CD4-positive, alpha-beta T cell treated with Interleukin-17A for 1 hour (primary cell): Measurements from ENCODE around the gene ACCSL.

Source experiments
- DNase-seq: peaks from one replicate; pipeline ENCODE4 v3.0.0-alpha.2; 2020

Gene ACCSL

DNA sequence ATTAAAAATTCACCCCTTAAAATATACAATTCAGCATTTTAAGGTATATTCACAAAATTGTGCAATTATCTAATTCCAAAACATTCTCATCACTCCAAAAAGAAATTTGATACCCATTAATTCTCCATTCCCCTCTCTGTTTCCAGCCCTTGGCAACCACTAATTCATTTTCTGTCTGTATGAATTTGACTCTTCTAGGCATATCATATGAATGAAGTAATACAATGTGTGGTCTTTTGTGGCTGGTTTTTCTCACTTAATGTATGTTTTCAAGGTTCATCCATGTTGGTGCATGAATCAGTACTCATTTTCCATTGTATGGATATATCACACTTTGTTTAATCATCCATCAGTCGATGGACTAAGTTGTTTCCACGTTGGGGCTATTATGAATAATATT lies 29.0 kb upstream of the ACCSL start:
- no peak for DNase-seq

GRCh38 chr11:44024977-44025376 lies 22.8 kb upstream of the ACCSL start:
- DNase-seq, result no peak

GRCh38 chr11:44025727-44026126 lies 22.1 kb upstream of the ACCSL start:
- DNase-seq, result no peak

- no peak for DNase-seq
These were observed 19.4 kb upstream of the ACCSL start for GRCh38 chr11:44028401-44028800.

DNA sequence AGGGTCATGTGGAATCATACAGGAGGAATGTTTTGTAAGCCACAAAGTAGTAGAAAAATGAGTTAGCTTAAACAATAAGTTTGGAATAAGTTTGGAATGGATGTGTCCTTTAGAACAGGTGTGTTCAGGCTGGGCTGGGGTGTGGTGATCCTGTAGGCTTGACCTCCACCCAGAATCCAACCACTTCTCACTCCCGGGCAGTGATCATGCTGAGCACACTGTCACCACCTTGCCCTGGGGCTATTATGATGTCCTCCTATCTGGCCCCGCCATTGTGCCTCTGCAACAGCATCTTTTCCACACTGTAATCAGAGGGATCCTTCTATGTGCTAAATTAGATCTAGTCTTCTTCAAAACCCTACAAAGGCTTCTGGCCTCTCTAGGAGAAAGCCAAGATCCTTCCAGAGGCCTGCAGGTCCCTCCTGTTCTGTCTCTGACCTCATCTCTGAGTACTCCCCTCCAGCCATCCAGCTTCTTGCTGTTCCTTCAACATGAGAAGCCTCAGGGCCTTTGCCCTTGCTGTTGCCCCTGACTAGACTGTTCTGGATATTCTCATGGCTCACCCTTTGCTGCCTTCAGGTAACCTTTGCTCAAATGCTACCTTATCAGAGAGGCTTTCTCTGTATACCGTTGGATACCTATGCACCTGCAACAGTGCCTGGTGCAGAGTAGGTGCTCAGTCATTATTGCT lies 18.8 kb upstream of the ACCSL start:
- DNase-seq, result no peak

DNA sequence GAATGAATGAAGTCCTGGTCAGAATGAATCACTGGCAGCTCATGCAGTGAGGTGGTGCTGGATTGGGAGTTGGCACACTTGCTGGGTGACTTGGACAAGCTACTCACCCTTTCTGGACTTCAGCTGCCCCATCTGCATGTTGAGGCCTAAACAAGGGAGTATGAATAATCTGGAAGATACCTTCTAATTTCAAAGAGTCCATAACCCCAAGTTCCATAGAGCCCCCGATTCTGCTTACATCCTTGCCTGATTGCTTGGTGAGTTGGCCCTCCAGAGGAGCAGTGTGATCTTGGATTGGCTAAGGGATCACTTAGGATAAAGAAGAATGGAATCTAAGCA lies 18.3 kb upstream of the ACCSL start:
- no peak for DNase-seq

- no peak for DNase-seq
These were observed 17.5 kb upstream of the ACCSL start for GRCh38 chr11:44029977-44030911.

GRCh38 chr11:44030996-44031395 lies 16.8 kb upstream of the ACCSL start:
- DNase-seq, result no peak

DNA sequence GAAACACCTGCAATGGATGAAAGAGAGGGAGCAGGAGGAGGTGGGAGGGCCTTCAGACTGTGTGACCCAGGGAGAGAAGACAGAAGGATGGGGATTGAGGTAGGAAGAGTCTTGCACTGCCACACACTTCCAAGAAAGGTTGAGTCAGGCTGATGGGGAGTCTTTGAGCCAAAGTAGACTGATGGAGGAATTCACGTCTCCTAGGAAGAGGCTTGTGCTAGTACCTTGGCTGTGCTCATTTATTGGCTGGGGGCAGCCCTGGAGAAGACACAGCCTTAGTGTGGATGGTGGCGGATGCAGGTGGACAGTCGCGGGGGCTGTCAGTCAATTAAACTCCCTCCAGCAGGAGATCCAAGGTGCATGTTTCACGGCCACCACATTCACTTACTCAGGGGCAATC lies 16.2 kb upstream of the ACCSL start:
- DNase-seq, result no peak

GRCh38 chr11:44032299-44033085 lies 15.3 kb upstream of the ACCSL start:
- DNase-seq, result no peak

- DNase-seq, result no peak
These were observed 14.3 kb upstream of the ACCSL start for GRCh38 chr11:44033411-44033850.

DNA sequence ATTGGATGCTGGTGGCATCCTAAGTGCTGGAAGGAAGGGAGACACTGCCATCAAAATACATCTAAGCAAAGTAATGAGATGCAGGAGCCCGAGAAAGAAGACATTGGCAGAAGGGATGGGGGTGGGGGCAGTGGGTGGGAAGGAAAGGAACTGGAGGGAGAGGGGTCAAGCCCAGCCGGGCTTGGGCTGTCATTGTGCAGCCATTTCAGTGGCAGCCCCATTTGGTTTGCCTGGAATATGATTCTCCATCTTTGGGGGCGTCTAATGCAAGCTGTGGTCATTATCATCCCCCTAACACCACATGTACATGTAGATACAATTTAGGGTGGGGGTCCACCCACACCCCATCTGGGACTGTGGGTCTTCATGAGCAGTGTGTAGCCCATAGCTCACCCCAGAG lies 13.9 kb upstream of the ACCSL start:
- DNase-seq, result no peak

DNA sequence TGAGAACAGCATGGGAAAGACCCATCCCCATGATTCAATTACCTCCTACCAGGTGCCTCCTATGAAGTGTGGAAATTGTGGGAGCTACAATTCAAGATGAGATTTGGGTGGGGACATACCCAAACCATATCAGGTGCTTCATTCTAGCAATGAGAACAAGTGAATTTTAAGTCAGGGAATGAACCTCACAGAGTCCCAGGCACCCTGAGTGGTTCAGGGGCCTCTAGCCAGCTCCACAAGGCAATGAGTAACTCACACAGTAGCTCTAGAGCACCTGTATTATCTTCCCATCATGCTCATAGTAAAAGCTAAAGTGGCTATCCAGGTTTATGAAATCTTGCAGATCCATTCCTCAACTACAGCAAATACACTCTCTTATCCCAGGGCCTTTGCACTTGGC lies 13.1 kb upstream of the ACCSL start:
- DNase-seq, result no peak

DNA sequence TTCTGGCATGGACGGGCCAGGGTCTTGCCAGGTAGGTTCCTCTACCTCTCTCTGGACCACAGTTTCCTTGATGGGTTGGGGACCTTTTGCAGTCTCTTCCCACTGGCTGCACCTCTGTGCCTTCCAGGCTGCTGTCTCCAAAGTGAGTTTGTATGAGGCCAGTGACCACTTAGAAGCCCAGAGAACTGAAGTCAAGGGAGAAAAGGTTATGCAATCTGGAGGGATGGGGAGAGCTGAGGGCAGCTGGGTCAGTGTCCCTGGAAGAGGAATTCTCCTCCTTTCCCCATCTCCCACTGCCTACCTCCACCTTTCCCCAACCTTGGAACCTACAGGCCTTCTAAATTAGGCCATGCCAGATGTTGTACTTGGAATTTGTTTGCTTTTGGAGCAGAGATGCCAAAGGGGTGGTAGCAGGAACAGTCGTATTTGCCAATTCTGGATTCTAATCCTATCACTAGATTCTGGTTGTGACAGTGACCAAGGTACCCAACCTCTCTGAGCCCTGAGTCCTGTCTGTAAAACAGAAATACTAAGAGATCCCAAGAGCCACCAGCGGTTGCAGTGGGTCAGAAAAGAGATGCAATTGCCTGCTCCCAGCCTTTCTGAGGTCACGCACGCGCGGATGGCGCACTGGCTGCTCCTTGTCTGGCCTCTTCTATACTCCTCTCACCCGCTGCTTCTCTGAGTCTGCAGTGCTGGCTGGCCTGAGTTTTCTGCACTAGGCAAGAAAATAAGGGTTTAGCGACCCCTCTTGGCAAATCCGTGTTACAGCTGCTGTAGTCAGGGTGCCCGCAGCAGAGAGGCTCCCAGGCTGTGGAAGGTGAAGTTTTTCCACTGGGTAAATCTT lies 10.7 kb upstream of the ACCSL start:
- DNase-seq, result peak; percentile 29

GRCh38 chr11:44037658-44037998 lies 10.2 kb upstream of the ACCSL start:
- DNase-seq, result no peak

GRCh38 chr11:44043157-44043556 lies 4.6 kb upstream of the ACCSL start:
- DNase-seq, result no peak

- no peak for DNase-seq
These were observed 1.6 kb upstream of the ACCSL start for GRCh38 chr11:44046182-44046581.

DNA sequence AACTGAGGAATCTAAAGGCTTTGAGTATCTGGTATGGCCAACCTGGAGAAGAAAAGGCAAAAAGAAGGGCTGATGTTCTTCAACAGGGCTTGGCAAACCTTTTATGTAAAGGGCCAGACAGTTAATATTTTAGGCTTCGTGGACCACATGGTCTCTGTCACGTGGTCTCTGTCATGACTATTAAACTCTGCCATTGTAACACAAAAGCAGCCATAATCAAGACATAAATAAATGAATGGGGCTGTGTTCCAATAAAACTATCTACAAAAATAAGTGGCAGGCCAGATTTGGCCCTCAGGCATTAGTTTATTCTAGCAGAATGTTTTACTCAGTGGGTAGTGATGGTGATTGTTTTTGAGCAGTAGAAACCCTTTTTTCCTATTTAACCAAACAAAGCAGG lies 483 bp upstream of the ACCSL start:
- DNase-seq, result no peak

GRCh38 chr11:44049832-44050231 lies 2.1 kb downstream of the ACCSL start:
- DNase-seq, result no peak

- no peak for DNase-seq
These were observed 3.4 kb downstream of the ACCSL start for GRCh38 chr11:44051171-44051570.

- no peak for DNase-seq
These were observed 9.6 kb downstream of the ACCSL start for GRCh38 chr11:44057340-44057739.

GRCh38 chr11:44058275-44058674 lies 10.5 kb downstream of the ACCSL start:
- DNase-seq, result no peak

DNA sequence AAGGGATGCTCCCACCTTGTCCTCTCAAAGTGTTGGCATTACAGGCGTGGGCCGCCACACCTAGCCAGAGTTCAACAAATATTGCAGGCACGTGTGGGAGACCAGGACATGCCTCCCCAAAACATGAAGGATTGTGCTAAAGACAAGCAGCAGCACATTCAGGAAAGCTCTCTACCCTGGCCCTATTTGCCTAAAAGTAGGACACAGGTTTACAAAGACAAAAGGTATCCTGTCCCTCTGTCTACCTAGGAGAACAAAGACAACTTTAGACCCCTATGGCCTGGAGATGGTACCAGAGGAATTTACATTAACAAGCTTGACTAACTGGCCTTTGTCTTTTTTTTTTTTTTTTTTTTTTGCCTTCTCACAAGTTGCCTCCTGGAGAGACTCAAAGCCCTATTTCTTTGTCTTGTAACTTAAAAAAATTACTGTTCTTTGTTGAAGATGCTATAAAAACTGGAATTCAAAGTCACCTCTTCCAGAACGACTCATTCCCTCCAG lies 17.4 kb downstream of the ACCSL start:
- DNase-seq, result no peak
